Pancreas (tissue), 10 donors: Measurements from ENCODE around the gene ACSBG1. TPM values are rescaled to one million over a fixed set of nuclear protein-coding genes. Genes with fewer than 3 reads are reported as not detected.

Source experiments
- ATAC-seq, 4 donors: fragments of 200-7000 bp; cut with Tn5 transposase; one replicate each; pipeline versions ENCODE4 v1.8.0 to v1.9.1; 2020; ENCODE audit warnings: mild to moderate bottlenecking in 4 of 4, moderate library complexity in 4 of 4
- DNase-seq, 6 donors: peaks; one replicate each; pipeline ENCODE4 v3.0.0-alpha.2; 2020
- FAIRE-seq: peaks from 2 replicates; lab custom pipeline; 2012; peaks lifted over from hg19 to GRCh38; lab: Jason Lieb, UNC
- H3K27ac ChIP-seq, 4 donors: fragments of 200-600 bp; sonication (generic); 1 replicate in 3 of 4; 2 replicates in 1 of 4; pipeline versions ENCODE4 v1.5.0 to v1.8.0; 2020
- H3K27me3 ChIP-seq, 4 donors: fragments of 200-600 bp; one replicate each; pipeline ENCODE4 v1.8.0; 2021
- H3K36me3 ChIP-seq, 3 donors: fragments of 200-600 bp; sonication (generic) in 1 of 3; one replicate each; pipeline versions ENCODE4 v1.5.0 to v1.8.0; 2020 to 2021
- H3K4me1 ChIP-seq, 3 donors: fragments of 200-600 bp; one replicate each; pipeline ENCODE4 v1.8.0; 2021
- H3K4me3 ChIP-seq, 4 donors: fragments of 200-600 bp; sonication (generic) in 2 of 4; one replicate each; pipeline versions ENCODE4 v1.5.0 to v1.8.0; 2020 to 2021
- H3K9me3 ChIP-seq, 4 donors: fragments of 200-600 bp; one replicate each; pipeline ENCODE4 v1.8.0; 2021
- CTCF ChIP-seq, 4 donors: fragments of 200-600 bp; sonication (generic) in 3 of 4; IDR thresholded peaks; one replicate each; pipeline versions ENCODE4 v1.5.0 to v1.8.0; 2021; ENCODE audit warnings: antibody characterized with exemption in 4 of 4
- WGBS, 2 donors: extraction: QIAGEN DNeasy Blood & Tissue Kit; methylation state at CpG; one replicate each; pipeline ENCODE4 v1.1.7; 2013; 5-methylcytosine and 5-hydroxymethylcytosine counted together
- intact Hi-C, 3 donors: fragments of 100-400 bp; cut with DNase I; formaldehyde crosslinking; loops; one replicate each; pipeline versions ENCODE4 v1.11.1 to v1.14.2; 2022
- polyA plus RNA-seq, 2 donors: library from polyadenylated mRNA; stranded (reverse); fragments of 200-250 nt; gene quantifications; one replicate each; pipeline ENCODE4 v1.2.3, GENCODE V29; 2013
- total RNA-seq, 6 donors: library from RNA; stranded (reverse); fragmentation: NEBNext Ultra II Directional in 4 of 6; extraction: Animal tissue kit (Norgen Biotek cat#: 25700) in 4 of 6; gene quantifications; one replicate each; pipeline versions ENCODE4 v1.2.1 to v1.2.4, GENCODE V29; 2021 to 2023
- donor health status: healthy with polysubstance abuse.
- donor health status: DM: no; HTN: no; CAD: no; lungs with moderate emphysema.
- donor health status: DM: no; HTN: no; CAD: no.
- donor health status: control.
- donor health status: control.
- donor health status: Bipolar disorder and iron deficiency.
- donor health status: DM: yes; HTN: yes; CAD: no.
- donor health status: DM: no; HTN: no; CAD: no.
- donor health status: DM: no; HTN: no; CAD: no.
- donor health status: DM: yes; HTN: yes; CAD: no.

ACSBG1 gene
- total and polyA plus RNA-seq, 8 donors: 0.04 to 0.12 (median 0.04) TPM; not detected in 5

GRCh38 chr15:78162038-78162437 is 72.3 kb downstream of the ACSBG1 start:
- Histone ChIP-seq H3K27me3 (no peaks in the 10 kb centered on the region), H3K27ac (no peak overlapping the region), H3K4me3 (no peak overlapping the region), H3K36me3 (peaks cover 0 to 60% (median 23%) of the 10 kb centered on the region in 3 donors), H3K9me3 (no peaks in the 10 kb centered on the region), H3K4me1 (no peaks in the 10 kb centered on the region)
- FAIRE-seq (no peak), ATAC-seq (no peak), DNase-seq (no peak)
- intact Hi-C loops: no loop called here
- TF ChIP-seq CTCF (IDR thresholded peaks at IDR 0.05): no peak
- WGBS, 2 donors: 93 to 94% methylated on average over 13 of the region's 13 CpGs

- H3K36me3 ChIP-seq: peaks cover 0 to 40% (median 16%) of the 10 kb centered on the region in 3 donors
- H3K27me3 ChIP-seq: no peaks in the 10 kb centered on the region
- ATAC-seq (no peak), DNase-seq (no peak), FAIRE-seq (no peak)
- H3K9me3 ChIP-seq: no peaks in the 10 kb centered on the region
- H3K4me3 ChIP-seq: no peak overlapping the region
- WGBS, 2 donors: 97 to 98% methylated on average over 3 of the region's 3 CpGs
- H3K4me1 ChIP-seq: no peaks in the 10 kb centered on the region
- no peak for TF ChIP-seq CTCF (IDR thresholded peaks at IDR 0.05)
- H3K27ac ChIP-seq: no peak overlapping the region
- intact Hi-C loops: no loop called here
Measured at GRCh38 chr15:78159395-78159794, 75.0 kb downstream of the ACSBG1 start.

GRCh38 chr15:78157203-78157602 is 77.2 kb downstream of the ACSBG1 start:
- H3K27ac ChIP-seq: no peak overlapping the region
- ATAC-seq: no peak

GRCh38 chr15:78156653-78157052 is 77.7 kb downstream of the ACSBG1 start:
- 59 to 65% methylated on average over 1 of the region's 1 CpG for WGBS, 2 donors
- intact Hi-C loops: no loop called here
- Histone ChIP-seq H3K4me1 (no peaks in the 10 kb centered on the region), H3K36me3 (peaks cover 0 to 27% (median 9%) of the 10 kb centered on the region in 3 donors), H3K9me3 (no peaks in the 10 kb centered on the region), H3K4me3 (no peak overlapping the region), H3K27ac (no peak overlapping the region), H3K27me3 (no peaks in the 10 kb centered on the region)
- no peak for TF ChIP-seq CTCF (IDR thresholded peaks at IDR 0.05)
- ATAC-seq (no peak), FAIRE-seq (no peak), DNase-seq (no peak)

More at GRCh38 chr15:78157203-78157602, 77.2 kb downstream of the ACSBG1 start:
- no peak overlapping the region for H3K4me3 ChIP-seq
- no peak for DNase-seq
- 25 to 37% methylated on average over 2 of the region's 2 CpGs for WGBS, 2 donors
- no peak for FAIRE-seq
- intact Hi-C loops: no loop called here
- TF ChIP-seq CTCF (IDR thresholded peaks at IDR 0.05): no peak
- H3K9me3 ChIP-seq: no peaks in the 10 kb centered on the region
- no peaks in the 10 kb centered on the region for H3K4me1 ChIP-seq
- H3K27me3 ChIP-seq: no peaks in the 10 kb centered on the region
- peaks cover 0 to 32% (median 12%) of the 10 kb centered on the region in 3 donors for H3K36me3 ChIP-seq

GRCh38 chr15:78155355-78155939 is 78.9 kb downstream of the ACSBG1 start:
- 89 to 91% methylated on average over 4 of the region's 4 CpGs for WGBS, 2 donors
- Histone ChIP-seq H3K4me3 (no peak overlapping the region), H3K4me1 (peaks cover 0 to 1% (median 0%) of the 10 kb centered on the region in 3 donors), H3K27ac (no peak overlapping the region), H3K36me3 (peaks cover 0 to 15% (median 6%) of the 10 kb centered on the region in 3 donors), H3K27me3 (no peaks in the 10 kb centered on the region), H3K9me3 (no peaks in the 10 kb centered on the region)
- intact Hi-C loops: no loop called here
- ATAC-seq: no peak
- no peak for DNase-seq
- no peak for FAIRE-seq
- no peak for TF ChIP-seq CTCF (IDR thresholded peaks at IDR 0.05)
